Mesendoderm (in vitro differentiated cells): ENCODE measurements around the gene POU3F3.

Experiments used
- DNase-seq: peaks from one replicate; pipeline ENCODE4 v3.0.0; 2013
- H2AK5ac ChIP-seq: 2 replicates; pipeline ENCODE4 v1.6.1; 2013; ENCODE audit warnings: low read length, inconsistent platforms
- H2BK120ac ChIP-seq: 2 replicates; pipeline ENCODE4 v1.6.1; 2013; ENCODE audit warnings: low read depth, mild to moderate bottlenecking, low read length, moderate library complexity, mixed read lengths
- H2BK15ac ChIP-seq: replicated peaks from 2 replicates; pipeline ENCODE4 v1.6.1; 2013; ENCODE audit warnings: low read depth, mild to moderate bottlenecking, moderate library complexity
- H2BK5ac ChIP-seq: 2 replicates; pipeline ENCODE4 v1.6.1; 2013; ENCODE audit warnings: low read length, inconsistent platforms
- H3K18ac ChIP-seq: 2 replicates; pipeline ENCODE4 v1.6.1; 2013; ENCODE audit warnings: mild to moderate bottlenecking, low read length, mixed read lengths
- H3K23ac ChIP-seq: one replicate; pipeline ENCODE4 v1.6.1; 2013; ENCODE audit warnings: low read length
- H3K27ac ChIP-seq: 2 replicates; pipeline ENCODE4 v1.5.1; 2013; ENCODE audit warnings: low read depth, mild to moderate bottlenecking, inconsistent platforms, low read length, moderate library complexity
- H3K27me3 ChIP-seq: 2 replicates; pipeline ENCODE4 v1.6.1; 2013; ENCODE audit warnings: low read length, control low read depth, mild to moderate bottlenecking, inconsistent platforms; ENCODE audit not compliant: insufficient read depth, poor library complexity
- H3K36me3 ChIP-seq: 2 replicates; pipeline ENCODE4 v1.6.1; 2013; ENCODE audit warnings: low read length, inconsistent platforms; ENCODE audit not compliant: control insufficient read depth, insufficient read depth
- H3K4ac ChIP-seq: one replicate; pipeline ENCODE4 v1.6.1; 2013; ENCODE audit warnings: low read depth, mild to moderate bottlenecking, low read length, moderate library complexity
- H3K4me1 ChIP-seq: 2 replicates; pipeline ENCODE4 v1.6.1; 2013; ENCODE audit warnings: low read depth, low read length, inconsistent platforms; ENCODE audit not compliant: control insufficient read depth
- H3K4me2 ChIP-seq: 2 replicates; pipeline ENCODE4 v1.6.1; 2013; ENCODE audit warnings: low read length
- H3K4me3 ChIP-seq: 2 replicates; pipeline ENCODE4 v1.5.1; 2013; ENCODE audit warnings: mild to moderate bottlenecking, low read length
- H3K56ac ChIP-seq: one replicate; pipeline ENCODE4 v1.6.1; 2013; ENCODE audit warnings: low read length
- H3K79me1 ChIP-seq: 2 replicates; pipeline ENCODE4 v1.6.1; 2013; ENCODE audit warnings: low read length, inconsistent platforms
- H3K79me2 ChIP-seq: 2 replicates; pipeline ENCODE4 v1.6.1; 2013; ENCODE audit warnings: mild to moderate bottlenecking, low read length; ENCODE audit not compliant: control insufficient read depth, insufficient read depth
- H3K9ac ChIP-seq: 2 replicates; pipeline ENCODE4 v1.6.1; 2013; ENCODE audit warnings: low read length, inconsistent platforms
- H4K5ac ChIP-seq: one replicate; pipeline ENCODE4 v1.6.1; 2013; ENCODE audit warnings: low read length
- H4K8ac ChIP-seq: one replicate; pipeline ENCODE4 v1.6.1; 2013; ENCODE audit warnings: low read depth, mild to moderate bottlenecking, control low read depth, low read length, moderate library complexity
- WGBS: extraction: QIAGEN DNeasy Blood & Tissue Kit; methylation state at CpG from one replicate; pipeline ENCODE4 v1.1.7; 2013; ENCODE audit warnings: low lambda C conversion rate, missing lambda C conversion rate; ENCODE audit not compliant: insufficient coverage; ENCODE audit errors: extremely low coverage; 5-methylcytosine and 5-hydroxymethylcytosine counted together

The POU3F3 gene

DNA sequence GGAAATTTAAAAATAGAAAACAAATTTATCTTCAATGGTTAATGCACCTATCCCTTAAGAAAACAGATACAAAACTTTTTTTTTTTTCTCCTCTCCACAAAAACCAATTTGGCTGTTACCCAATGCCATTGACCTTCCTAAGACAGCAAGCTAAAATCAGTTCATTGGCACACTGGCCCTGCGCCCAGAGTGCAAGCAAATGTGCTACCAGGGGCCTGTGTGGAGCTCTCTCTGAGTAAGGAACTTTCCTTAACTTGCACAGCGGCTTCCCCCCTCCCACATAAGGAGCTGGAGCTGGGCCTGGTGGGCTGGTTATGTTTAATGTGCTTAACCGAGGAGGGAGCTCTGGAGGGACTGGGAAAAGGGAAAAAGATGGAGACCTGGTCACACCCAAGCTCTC, 17.6 kb upstream of the POU3F3 start:
- Histone ChIP-seq H3K4me3 (no peak overlapping the region), H3K36me3 (no peaks in the 10 kb centered on the region), H3K23ac (no peak overlapping the region), H3K4ac (no peak overlapping the region), H3K4me2 (no peak overlapping the region), H3K27ac (no peak overlapping the region), H4K5ac (no peak overlapping the region), H3K9ac (no peak overlapping the region), H2BK15ac (no peak overlapping the region), H3K79me2 (no peaks in the 10 kb centered on the region), H3K4me1 (no peaks in the 10 kb centered on the region), H2BK120ac (no peak overlapping the region), H3K18ac (no peak overlapping the region), H3K27me3 (no peaks in the 10 kb centered on the region), H3K56ac (no peak overlapping the region), H4K8ac (no peak overlapping the region), H3K79me1 (no peaks in the 10 kb centered on the region), H2AK5ac (no peak overlapping the region), H2BK5ac (no peak overlapping the region)
- WGBS = no CpG with 5 or more reads among the region's 3 CpGs
- no peak for DNase-seq

DNA sequence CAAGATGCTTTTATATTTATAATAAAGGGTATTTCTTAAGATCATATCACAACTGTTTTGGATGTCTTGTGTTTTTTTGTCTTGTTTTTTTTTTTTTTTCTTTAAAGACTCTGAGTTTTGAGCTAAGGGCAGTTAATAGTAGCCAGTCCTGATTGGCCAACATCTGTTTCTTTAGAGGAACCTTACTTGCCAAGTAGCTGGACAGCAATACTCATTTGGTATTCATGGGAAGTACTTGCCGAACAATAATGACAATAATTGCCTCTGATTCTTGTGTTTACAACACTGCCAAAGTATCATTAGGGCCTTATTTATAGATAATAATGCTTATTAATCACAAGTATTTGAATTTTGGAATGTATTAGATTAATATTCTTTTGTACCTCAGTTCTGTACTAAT, 17.1 kb upstream of the POU3F3 start:
- Histone ChIP-seq H2AK5ac (no peak overlapping the region), H3K4ac (no peak overlapping the region), H3K9ac (no peak overlapping the region), H2BK5ac (no peak overlapping the region), H3K27me3 (peaks cover 3% of the 10 kb centered on the region), H3K4me1 (no peaks in the 10 kb centered on the region), H3K18ac (no peak overlapping the region), H3K4me2 (no peak overlapping the region), H3K79me2 (no peaks in the 10 kb centered on the region), H3K27ac (no peak overlapping the region), H4K5ac (no peak overlapping the region), H2BK120ac (no peak overlapping the region), H2BK15ac (no peak overlapping the region), H3K79me1 (no peaks in the 10 kb centered on the region), H3K56ac (no peak overlapping the region), H3K36me3 (no peaks in the 10 kb centered on the region), H4K8ac (no peak overlapping the region), H3K23ac (no peak overlapping the region), H3K4me3 (no peak overlapping the region)
- DNase-seq = no peak
- no CpG with 5 or more reads among the region's 1 CpG for WGBS

DNA sequence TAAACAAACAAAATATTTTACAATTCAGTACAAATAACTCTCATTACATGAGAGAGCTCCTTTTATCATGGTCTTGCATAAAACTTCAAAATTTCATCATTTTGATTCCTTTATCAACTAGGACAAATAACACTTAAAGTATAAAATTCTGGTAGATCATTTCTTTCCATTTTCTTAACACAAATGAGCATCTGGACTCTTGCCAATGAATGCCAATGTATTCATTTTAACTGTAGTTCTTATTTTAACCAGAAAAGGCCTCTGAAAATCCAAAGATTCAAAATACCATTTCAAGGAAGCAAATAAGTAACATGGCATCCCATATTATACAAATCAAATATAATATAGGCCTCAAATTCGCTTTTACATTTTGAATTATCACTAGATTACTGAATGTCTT, 13.8 kb upstream of the POU3F3 start:
- DNase-seq = no peak
- Histone ChIP-seq H3K4me3 (no peak overlapping the region), H3K79me2 (no peaks in the 10 kb centered on the region), H3K27ac (no peak overlapping the region), H3K9ac (no peak overlapping the region), H3K4ac (no peak overlapping the region), H4K5ac (no peak overlapping the region), H2BK15ac (no peak overlapping the region), H2BK120ac (no peak overlapping the region), H3K4me2 (no peak overlapping the region), H3K79me1 (no peaks in the 10 kb centered on the region), H4K8ac (no peak overlapping the region), H3K27me3 (peaks cover 20% of the 10 kb centered on the region), H2BK5ac (no peak overlapping the region), H3K36me3 (no peaks in the 10 kb centered on the region), H3K56ac (no peak overlapping the region), H3K18ac (no peak overlapping the region), H3K4me1 (no peaks in the 10 kb centered on the region), H2AK5ac (no peak overlapping the region), H3K23ac (no peak overlapping the region)
- WGBS = no CpG with 5 or more reads among the region's 1 CpG

DNA sequence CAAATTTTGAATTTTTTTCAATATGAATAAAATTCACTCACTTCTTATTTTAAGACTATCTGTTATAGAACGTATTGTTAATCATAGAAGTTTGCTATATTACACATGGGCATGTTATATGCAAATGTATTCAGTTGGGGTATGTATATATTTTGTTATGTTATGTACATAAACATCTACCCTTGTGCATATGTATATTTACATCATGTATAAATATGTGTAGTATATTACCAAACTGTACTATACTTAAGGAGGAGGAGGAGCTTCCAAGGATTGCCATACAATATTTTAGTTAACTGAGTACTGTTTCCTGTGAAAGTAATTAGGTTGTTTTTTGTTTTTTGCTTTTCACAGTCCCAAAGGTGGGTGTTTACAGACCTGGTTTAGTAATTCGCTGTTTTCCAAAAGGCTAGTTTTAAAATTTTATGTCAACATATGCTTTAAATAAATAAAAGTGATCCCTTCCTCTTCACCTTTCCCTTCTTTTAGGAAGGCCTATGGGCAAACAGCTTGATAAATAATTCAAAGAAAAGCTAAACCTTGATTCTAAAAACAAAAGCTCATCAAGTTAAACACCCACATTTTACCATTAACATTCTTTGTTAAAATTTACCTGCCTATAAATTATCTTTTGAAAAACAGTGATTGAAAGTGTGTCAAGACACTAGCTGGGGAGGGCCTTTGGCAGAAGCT, 12.9 kb upstream of the POU3F3 start:
- H3K36me3 ChIP-seq = no peaks in the 10 kb centered on the region
- H2BK120ac ChIP-seq = no peak overlapping the region
- no peak overlapping the region for H3K18ac ChIP-seq
- no peak for DNase-seq
- H3K27ac ChIP-seq = no peak overlapping the region
- H3K79me1 ChIP-seq = no peaks in the 10 kb centered on the region
- no peaks in the 10 kb centered on the region for H3K79me2 ChIP-seq
- no CpG with 5 or more reads among the region's 2 CpGs for WGBS
- H3K4ac ChIP-seq = no peak overlapping the region
- H4K8ac ChIP-seq = no peak overlapping the region
- H3K4me1 ChIP-seq = no peaks in the 10 kb centered on the region
- H4K5ac ChIP-seq = no peak overlapping the region
- no peak overlapping the region for H3K4me3 ChIP-seq
- no peak overlapping the region for H3K4me2 ChIP-seq
- H2BK5ac ChIP-seq = no peak overlapping the region
- H2BK15ac ChIP-seq = no peak overlapping the region
- H3K9ac ChIP-seq = no peak overlapping the region
- no peak overlapping the region for H2AK5ac ChIP-seq
- peaks cover 22% of the 10 kb centered on the region for H3K27me3 ChIP-seq
- no peak overlapping the region for H3K56ac ChIP-seq
- no peak overlapping the region for H3K23ac ChIP-seq

DNA sequence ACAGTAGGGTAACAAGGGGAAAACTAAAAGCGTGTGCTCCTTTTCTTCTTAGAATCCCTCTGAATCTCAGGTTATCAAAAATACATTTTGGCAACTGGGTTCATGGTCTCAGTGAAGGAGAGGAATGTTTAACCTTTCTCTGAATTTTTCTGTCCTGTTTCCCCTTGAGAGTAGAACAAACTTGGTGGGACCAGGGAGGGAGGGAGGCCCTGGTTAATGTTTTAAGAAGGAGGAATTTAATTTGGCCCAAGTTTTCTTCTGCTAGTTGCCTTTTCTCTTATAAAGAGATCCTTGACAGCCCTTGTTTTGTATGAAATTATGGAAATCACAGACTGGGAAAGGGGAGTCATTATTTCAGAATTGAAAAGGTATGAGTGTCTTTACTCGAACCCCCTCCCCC, 12.2 kb upstream of the POU3F3 start:
- no peak overlapping the region for H3K27ac ChIP-seq
- H2BK15ac ChIP-seq = no peak overlapping the region
- no peaks in the 10 kb centered on the region for H3K36me3 ChIP-seq
- no peak overlapping the region for H3K56ac ChIP-seq
- no peak overlapping the region for H2BK120ac ChIP-seq
- H3K79me1 ChIP-seq = no peaks in the 10 kb centered on the region
- no peaks in the 10 kb centered on the region for H3K79me2 ChIP-seq
- no peak overlapping the region for H3K4me2 ChIP-seq
- H3K23ac ChIP-seq = no peak overlapping the region
- no peaks in the 10 kb centered on the region for H3K4me1 ChIP-seq
- H3K4ac ChIP-seq = no peak overlapping the region
- H4K8ac ChIP-seq = no peak overlapping the region
- no peak overlapping the region for H2AK5ac ChIP-seq
- no peak overlapping the region for H3K18ac ChIP-seq
- DNase-seq = no peak
- H3K4me3 ChIP-seq = no peak overlapping the region
- no CpG with 5 or more reads among the region's 2 CpGs for WGBS
- no peak overlapping the region for H2BK5ac ChIP-seq
- peaks cover 28% of the 10 kb centered on the region for H3K27me3 ChIP-seq
- no peak overlapping the region for H3K9ac ChIP-seq
- H4K5ac ChIP-seq = no peak overlapping the region
